ENCODE measurements around the gene SNAPC2. TPM values are rescaled to one million over a fixed set of nuclear protein-coding genes. Genes with fewer than 3 reads are reported as not detected.

The SNAPC2 gene, protein sequence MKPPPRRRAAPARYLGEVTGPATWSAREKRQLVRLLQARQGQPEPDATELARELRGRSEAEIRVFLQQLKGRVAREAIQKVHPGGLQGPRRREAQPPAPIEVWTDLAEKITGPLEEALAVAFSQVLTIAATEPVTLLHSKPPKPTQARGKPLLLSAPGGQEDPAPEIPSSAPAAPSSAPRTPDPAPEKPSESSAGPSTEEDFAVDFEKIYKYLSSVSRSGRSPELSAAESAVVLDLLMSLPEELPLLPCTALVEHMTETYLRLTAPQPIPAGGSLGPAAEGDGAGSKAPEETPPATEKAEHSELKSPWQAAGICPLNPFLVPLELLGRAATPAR
- total RNA-seq: 18.4 TPM
- polyA plus RNA-seq (ENCODE audit: insufficient read depth, low read depth, low replicate concordance): 24.3 TPM
- long read RNA-seq, donor 1, transcript SNAPC2-201 (5 exons, 1,542 nt): major isoform, 5 of 9 reads
- long read RNA-seq, donor 1, partial matches to known transcripts: 0 of 9 reads
- long read RNA-seq, donor 1, other reads (novel, unspliced or antisense): 0 of 9 reads
- long read RNA-seq, donor 2, transcript SNAPC2-201 (5 exons, 1,542 nt): major isoform, 5 of 8 reads
- long read RNA-seq, donor 2, partial matches to known transcripts: 0 of 8 reads
- long read RNA-seq, donor 2, other reads (novel, unspliced or antisense): 0 of 8 reads
- long read RNA-seq, donor 3, transcript SNAPC2-201 (5 exons, 1,542 nt): major isoform, 8 of 9 reads
- long read RNA-seq, donor 3, partial matches to known transcripts: 0 of 9 reads
- long read RNA-seq, donor 3, other reads (novel, unspliced or antisense): 0 of 9 reads
- long read RNA-seq, donor 4, transcript SNAPC2-201 (5 exons, 1,542 nt): major isoform, 7 of 9 reads
- long read RNA-seq, donor 4, partial matches to known transcripts: 0 of 9 reads
- long read RNA-seq, donor 4, other reads (novel, unspliced or antisense): 0 of 9 reads
- long read RNA-seq, donor 5: 0 reads
- long read RNA-seq, donor 6, transcript SNAPC2-201 (5 exons, 1,542 nt): major isoform, 7 of 11 reads
- long read RNA-seq, donor 6, partial matches to known transcripts: 0 of 11 reads
- long read RNA-seq, donor 6, other reads (novel, unspliced or antisense): 0 of 11 reads
- long read RNA-seq, donor 7, transcript SNAPC2-206 (5 exons, 1,413 nt): major isoform, 7 of 20 reads
- long read RNA-seq, donor 7, transcript SNAPC2-201 (5 exons, 1,542 nt): major isoform, 7 of 20 reads
- long read RNA-seq, donor 7, partial matches to known transcripts: 5 of 20 reads
- long read RNA-seq, donor 7, other reads (novel, unspliced or antisense): 1 of 20 reads
- long read RNA-seq, donor 8, transcript SNAPC2-201 (5 exons, 1,542 nt): major isoform, 9 of 14 reads
- long read RNA-seq, donor 8, partial matches to known transcripts: 0 of 14 reads
- long read RNA-seq, donor 8, other reads (novel, unspliced or antisense): 0 of 14 reads
- long read RNA-seq, donor 9, transcript SNAPC2-201 (5 exons, 1,542 nt): major isoform, 9 of 13 reads
- long read RNA-seq, donor 9, partial matches to known transcripts: 0 of 13 reads
- long read RNA-seq, donor 9, other reads (novel, unspliced or antisense): 0 of 13 reads
- long read RNA-seq, donor 10, transcript SNAPC2-201 (5 exons, 1,542 nt): major isoform, 6 of 9 reads
- long read RNA-seq, donor 10, partial matches to known transcripts: 0 of 9 reads
- long read RNA-seq, donor 10, other reads (novel, unspliced or antisense): 0 of 9 reads

DNA sequence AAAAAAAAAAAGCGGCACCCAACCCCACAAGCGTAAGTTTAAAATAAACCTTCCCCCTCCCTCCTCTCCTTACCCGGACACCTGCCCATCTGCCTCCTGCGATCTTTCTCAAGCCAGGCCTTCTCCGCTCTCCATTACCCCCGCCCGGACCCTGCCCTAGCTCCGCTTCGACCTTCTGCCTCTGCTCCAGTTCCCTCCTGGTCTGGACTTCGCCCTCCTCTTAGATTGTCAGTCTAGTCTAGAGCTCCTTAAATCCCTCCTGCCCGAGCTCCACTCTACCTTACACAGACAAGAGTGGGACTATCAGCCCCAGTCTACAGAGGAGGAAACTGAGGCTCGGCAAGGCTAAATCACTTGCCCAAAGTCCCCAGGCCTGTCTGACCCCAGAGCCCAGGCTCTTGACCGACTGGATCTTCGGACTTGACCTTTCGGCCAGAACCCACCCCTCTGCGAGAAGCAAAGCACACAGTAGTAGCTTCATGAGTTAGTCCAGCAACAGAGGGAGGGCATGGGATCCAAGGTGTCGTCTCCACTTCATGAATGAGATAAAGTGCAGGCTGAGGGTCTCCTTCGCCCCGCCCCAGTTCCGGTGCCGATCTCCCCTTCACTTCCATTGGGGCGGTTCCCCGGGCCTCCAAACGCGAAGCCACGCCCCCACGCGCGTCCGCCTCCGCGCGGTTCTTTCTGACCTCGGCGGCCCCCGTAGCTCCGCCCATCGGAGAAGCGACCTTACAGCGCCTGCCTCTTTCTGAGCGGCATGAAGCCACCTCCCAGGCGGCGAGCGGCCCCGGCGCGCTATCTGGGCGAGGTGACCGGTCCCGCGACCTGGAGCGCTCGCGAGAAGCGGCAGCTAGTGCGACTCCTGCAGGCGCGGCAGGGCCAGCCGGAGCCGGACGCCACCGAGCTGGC lies at the start of gene SNAPC2:
TSS of gene SNAPC2 (plus strand) at position 729 of the 909 bp plus-strand sequence. CDS start at position 758, 29 bp downstream.
- intact Hi-C loops (cut with DNase I): no loop called here
- no peaks in the 10 kb centered on the region for H3K9me3 ChIP-seq (ENCODE audit: control insufficient read depth in 2 of 3, insufficient read depth in 1 of 3, low read length in 3 of 3)
- peak; percentile 94 to 99 (median 98) for DNase-seq
- peaks cover 0 to 11% (median 0%) of the 10 kb centered on the region in 3 donors for H3K36me3 ChIP-seq (ENCODE audit: control insufficient read depth in 2 of 3, insufficient read depth in 3 of 3, low read length in 3 of 3)
- H3K4me1 ChIP-seq (ENCODE audit: control insufficient read depth in 2 of 3, insufficient read depth in 2 of 3, low read depth in 1 of 3, low read length in 3 of 3): peaks cover 0 to 29% (median 6%) of the 10 kb centered on the region in 3 donors
- H3K4me3 ChIP-seq (ENCODE audit: low read length in 3 of 3): peak within 1 kb of the TSS; percentile 71 to 79 (median 71)
- peak within 1 kb of the TSS in 2 of 3 donors; percentile 57 to 63 for H3K9ac ChIP-seq (ENCODE audit: low read length in 3 of 3)
- FAIRE-seq: no peak
- H3K27me3 ChIP-seq (ENCODE audit: control insufficient read depth, insufficient read depth, low read length): peaks cover 15% of the 10 kb centered on the region
- TF ChIP-seq, protein P1, sequence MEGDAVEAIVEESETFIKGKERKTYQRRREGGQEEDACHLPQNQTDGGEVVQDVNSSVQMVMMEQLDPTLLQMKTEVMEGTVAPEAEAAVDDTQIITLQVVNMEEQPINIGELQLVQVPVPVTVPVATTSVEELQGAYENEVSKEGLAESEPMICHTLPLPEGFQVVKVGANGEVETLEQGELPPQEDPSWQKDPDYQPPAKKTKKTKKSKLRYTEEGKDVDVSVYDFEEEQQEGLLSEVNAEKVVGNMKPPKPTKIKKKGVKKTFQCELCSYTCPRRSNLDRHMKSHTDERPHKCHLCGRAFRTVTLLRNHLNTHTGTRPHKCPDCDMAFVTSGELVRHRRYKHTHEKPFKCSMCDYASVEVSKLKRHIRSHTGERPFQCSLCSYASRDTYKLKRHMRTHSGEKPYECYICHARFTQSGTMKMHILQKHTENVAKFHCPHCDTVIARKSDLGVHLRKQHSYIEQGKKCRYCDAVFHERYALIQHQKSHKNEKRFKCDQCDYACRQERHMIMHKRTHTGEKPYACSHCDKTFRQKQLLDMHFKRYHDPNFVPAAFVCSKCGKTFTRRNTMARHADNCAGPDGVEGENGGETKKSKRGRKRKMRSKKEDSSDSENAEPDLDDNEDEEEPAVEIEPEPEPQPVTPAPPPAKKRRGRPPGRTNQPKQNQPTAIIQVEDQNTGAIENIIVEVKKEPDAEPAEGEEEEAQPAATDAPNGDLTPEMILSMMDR (IDR thresholded peaks at IDR 0.05; ENCODE audit: borderline replicate concordance, extremely low read depth, insufficient read depth): no peak
- H3K27ac ChIP-seq (ENCODE audit: low read depth in 2 of 2, low read length in 2 of 2): peak within 1 kb of the TSS; percentile 52 to 84

DNA sequence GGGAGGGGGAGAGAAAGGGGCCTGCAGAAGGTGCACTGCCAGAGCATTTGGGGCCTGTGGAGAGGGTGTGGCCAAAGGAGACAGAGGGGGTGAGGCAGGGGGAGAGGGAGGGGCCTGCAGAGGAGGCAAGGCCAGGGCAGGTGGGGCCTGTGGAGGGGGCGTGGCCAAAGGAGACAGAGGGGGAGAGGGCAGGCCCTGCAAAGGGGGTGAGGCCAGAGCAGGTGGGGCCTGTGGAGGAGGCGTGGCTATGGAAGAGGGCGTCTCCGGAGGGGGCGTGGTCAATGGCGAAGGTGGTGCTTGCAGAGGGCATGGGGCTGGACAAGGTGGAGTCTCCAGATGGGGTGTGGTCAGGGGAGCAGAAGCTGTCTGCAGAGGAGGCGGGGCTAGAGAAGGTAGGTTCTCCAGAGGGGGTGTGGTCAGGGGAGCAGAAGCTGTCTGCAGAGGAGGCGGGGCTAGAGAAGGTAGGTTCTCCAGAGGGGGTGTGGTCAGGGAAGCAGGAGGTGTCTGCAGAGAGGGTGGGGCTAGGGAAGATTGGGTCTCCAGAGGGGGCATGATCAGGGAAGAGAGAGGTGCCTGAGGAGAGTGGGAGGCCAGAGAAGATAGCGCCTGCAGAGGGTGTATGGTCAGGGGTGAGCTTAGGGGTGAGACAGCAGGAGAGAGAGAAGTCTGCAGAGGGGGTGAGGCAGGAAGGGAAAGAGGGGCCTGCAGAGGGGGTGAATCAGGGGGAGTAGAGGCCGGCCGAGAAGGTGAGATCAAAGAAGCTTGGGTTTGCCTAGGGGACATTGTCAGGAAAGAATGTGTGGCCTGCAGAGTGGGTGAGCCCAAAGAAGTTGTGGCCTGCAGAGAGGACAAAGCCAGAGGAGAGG lies 49.3 kb upstream of the SNAPC2 start:
- intact Hi-C loops (cut with DNase I): no loop called here
- TF ChIP-seq, protein P1 (IDR thresholded peaks at IDR 0.05; ENCODE audit: borderline replicate concordance, extremely low read depth, insufficient read depth): no peak
- Histone ChIP-seq H3K9me3 (ENCODE audit: control insufficient read depth in 2 of 3, insufficient read depth in 1 of 3, low read length in 3 of 3) (no peaks in the 10 kb centered on the region), H3K4me3 (ENCODE audit: low read length in 3 of 3) (no peak overlapping the region), H3K27ac (ENCODE audit: low read depth in 2 of 2, low read length in 2 of 2) (no peak overlapping the region), H3K27me3 (ENCODE audit: control insufficient read depth, insufficient read depth, low read length) (no peaks in the 10 kb centered on the region), H3K4me1 (ENCODE audit: control insufficient read depth in 2 of 3, insufficient read depth in 2 of 3, low read depth in 1 of 3, low read length in 3 of 3) (peaks cover 0 to 8% (median 3%) of the 10 kb centered on the region in 3 donors), H3K36me3 (ENCODE audit: control insufficient read depth in 2 of 3, insufficient read depth in 3 of 3, low read length in 3 of 3) (no peaks in the 10 kb centered on the region), H3K9ac (ENCODE audit: low read length in 3 of 3) (no peak overlapping the region)
- FAIRE-seq (no peak), DNase-seq (peak; percentile 42 to 86 (median 70))

Measured in kidney (tissue), 22 donors.